NB4 (cell line): ENCODE results near the gene DNAJA3.

Experiments
- DNase-seq: peaks from one replicate; pipeline ENCODE4 v3.0.0; 2010; ENCODE audit warnings: low read depth
- H3K4me3 ChIP-seq: one replicate; pipeline ENCODE4 v1.5.1; 2011; ENCODE audit warnings: mild to moderate bottlenecking, low read depth, low read length, moderate library complexity
- MYC ChIP-seq: IDR thresholded peaks from 2 replicates; pipeline ENCODE4 v1.6.1; 2011; ENCODE audit warnings: low read depth, low read length
- POLR2A ChIP-seq: IDR thresholded peaks from 2 replicates; pipeline ENCODE4 v1.6.1; 2011; ENCODE audit warnings: mild to moderate bottlenecking; ENCODE audit not compliant: insufficient read length; ENCODE audit errors: extremely low read depth
- TF ChIP-seq, protein P1 (sequence below): IDR thresholded peaks from 2 replicates; pipeline ENCODE4 v1.6.1; 2011; ENCODE audit warnings: low read depth, low read length
- TF ChIP-seq, protein P2 (sequence below): IDR thresholded peaks from one replicate; pipeline ENCODE4 v1.5.1; 2012; ENCODE audit warnings: low read depth, low read length

The DNAJA3 gene

DNA sequence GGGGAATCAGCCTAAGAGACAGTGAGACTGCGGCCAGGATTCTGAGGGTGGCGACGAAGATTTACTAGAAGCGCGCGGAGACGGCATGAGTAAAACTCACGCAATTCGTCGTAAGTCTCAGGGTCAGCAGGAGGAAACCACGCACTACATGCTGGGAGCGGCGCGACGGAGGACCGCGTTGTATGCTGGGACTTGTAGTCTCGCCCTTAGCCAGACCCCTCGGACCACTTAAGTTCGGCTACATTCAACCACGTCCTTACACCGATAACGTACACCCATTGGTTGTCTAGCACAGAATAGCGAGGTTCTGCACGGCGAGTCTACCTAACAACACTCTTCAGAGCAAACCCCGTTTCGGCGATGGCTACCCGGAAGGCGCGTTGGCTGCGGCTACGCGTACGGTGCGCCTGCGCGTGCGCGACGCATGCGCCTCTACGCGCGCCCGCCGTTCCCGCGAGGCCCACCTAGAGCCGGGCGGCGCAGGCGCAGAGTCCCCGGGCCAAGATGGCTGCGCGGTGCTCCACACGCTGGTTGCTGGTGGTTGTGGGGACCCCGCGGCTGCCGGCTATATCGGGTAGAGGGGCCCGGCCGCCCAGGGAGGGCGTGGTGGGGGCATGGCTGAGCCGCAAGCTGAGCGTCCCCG is at the start of gene DNAJA3:
Gene DNAJA3, plus strand, starts transcription at position 491 of the 643 bp plus-strand sequence. Its CDS starts 14 bp downstream, at position 505.
- peak; percentile 96 for DNase-seq
- peak within 1 kb of the TSS; percentile 94 for H3K4me3 ChIP-seq
- TF ChIP-seq MYC (peak; percentile 89), POLR2A (peak; percentile 64)
- TF ChIP-seq, protein P1, sequence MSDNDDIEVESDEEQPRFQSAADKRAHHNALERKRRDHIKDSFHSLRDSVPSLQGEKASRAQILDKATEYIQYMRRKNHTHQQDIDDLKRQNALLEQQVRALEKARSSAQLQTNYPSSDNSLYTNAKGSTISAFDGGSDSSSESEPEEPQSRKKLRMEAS = peak; percentile 86
- TF ChIP-seq, protein P2, sequence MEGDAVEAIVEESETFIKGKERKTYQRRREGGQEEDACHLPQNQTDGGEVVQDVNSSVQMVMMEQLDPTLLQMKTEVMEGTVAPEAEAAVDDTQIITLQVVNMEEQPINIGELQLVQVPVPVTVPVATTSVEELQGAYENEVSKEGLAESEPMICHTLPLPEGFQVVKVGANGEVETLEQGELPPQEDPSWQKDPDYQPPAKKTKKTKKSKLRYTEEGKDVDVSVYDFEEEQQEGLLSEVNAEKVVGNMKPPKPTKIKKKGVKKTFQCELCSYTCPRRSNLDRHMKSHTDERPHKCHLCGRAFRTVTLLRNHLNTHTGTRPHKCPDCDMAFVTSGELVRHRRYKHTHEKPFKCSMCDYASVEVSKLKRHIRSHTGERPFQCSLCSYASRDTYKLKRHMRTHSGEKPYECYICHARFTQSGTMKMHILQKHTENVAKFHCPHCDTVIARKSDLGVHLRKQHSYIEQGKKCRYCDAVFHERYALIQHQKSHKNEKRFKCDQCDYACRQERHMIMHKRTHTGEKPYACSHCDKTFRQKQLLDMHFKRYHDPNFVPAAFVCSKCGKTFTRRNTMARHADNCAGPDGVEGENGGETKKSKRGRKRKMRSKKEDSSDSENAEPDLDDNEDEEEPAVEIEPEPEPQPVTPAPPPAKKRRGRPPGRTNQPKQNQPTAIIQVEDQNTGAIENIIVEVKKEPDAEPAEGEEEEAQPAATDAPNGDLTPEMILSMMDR = no peak

DNA sequence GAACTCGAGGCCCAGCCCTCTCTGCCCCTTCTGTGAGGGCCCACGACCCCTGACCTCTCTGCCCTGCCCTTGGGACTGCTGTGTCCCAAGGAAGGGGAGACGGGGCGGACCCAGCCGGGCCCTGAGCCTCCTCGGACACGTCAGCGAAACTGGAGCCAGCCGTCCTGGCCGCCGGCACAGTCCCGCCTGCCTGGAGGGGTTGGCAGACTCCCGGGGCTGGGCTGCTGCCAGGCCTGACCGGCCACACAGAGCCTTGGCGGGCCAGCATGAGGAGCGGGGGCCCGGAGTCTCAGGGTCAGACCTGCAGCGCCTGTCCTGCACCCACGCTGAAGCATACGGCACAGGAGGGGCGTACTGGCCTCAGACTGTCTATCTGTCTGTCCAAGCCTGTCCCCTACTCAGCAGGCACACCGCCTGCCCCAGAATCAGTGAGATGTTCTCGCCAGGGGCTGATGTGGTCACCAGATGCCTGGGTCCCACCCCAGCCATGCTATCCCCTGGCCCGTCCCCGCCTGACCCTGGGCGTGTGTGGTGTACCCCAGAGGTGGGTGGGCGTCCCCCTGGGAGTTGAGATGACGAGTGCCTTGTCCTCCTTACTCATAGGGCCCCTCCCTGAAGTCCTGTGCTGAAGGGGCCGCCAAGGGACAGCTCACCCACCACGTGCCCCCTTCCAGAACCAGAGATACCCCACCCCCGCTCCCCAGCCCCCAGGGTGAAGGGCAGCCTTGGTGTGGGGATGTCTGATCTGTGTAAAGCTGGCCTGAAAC is 49.4 kb upstream of the DNAJA3 start:
- TF ChIP-seq POLR2A = no peak
- TF ChIP-seq MYC = no peak
- TF ChIP-seq, protein P1 = no peak
- TF ChIP-seq, protein P2 = no peak
- no peak overlapping the region for H3K4me3 ChIP-seq
- no peak for DNase-seq

DNA sequence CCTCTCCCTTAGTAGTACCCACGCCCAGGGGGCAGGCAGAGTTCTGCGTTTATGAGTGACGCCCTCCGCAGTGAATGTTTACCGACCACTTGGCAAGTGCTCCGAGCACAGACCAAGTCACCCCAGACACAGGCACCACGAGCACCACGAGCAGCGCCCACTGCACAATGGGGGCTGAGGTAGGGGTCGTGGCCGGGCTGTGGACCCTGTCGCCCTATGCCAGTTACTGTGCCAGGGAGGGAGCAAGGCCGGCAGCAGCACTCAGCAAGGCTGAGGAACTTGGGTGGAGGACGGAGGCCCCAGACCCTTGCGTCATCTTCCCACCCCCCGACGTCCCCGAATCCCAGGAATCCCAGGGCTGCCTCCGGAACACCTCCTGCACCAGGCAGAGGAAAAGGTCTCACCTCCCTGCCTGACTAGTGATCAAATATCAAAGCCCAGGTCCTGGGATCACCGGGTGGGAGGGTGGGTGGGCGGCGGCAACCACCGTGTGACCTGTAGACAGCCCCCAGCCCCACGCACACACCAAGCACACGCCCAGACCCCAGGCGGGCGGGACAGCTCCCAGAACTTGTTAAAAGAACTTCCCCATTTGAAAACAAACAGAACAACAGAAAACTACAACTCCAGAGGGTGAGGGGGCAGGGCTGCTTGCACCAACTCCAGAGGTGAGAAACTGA is 48.6 kb upstream of the DNAJA3 start:
- TF ChIP-seq POLR2A (no peak), MYC (no peak)
- TF ChIP-seq, protein P2 = no peak
- TF ChIP-seq, protein P1 = no peak
- DNase-seq = no peak
- no peak overlapping the region for H3K4me3 ChIP-seq

DNA sequence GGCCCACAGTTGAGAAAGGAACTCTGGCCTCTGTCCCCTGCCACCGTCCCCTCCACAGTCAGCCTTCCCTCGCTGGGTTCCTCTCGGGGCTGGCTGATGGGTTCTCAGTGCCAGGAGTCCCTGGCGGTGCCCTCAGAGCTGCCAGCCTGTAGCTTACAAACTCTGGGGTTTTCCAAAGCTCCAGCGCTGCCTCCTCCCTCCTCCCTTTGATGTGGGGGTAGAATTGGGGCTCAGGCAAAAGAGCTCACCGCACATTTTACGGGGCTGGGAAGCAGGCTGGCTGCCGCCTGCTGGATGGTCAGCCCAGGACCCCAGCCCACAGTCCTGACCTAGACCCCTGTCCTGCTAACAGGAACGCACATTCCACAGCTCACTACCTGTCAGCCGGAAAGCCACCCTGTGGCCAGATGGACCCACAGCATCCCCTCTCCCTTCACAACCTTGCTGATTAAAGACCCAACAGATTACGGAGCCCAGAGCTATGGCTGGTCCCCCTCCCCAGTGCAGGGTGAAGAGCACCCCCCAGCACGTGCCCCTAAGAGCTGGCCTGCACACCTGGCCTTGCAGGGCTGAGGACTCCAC is 48.0 kb upstream of the DNAJA3 start:
- DNase-seq = no peak

DNA sequence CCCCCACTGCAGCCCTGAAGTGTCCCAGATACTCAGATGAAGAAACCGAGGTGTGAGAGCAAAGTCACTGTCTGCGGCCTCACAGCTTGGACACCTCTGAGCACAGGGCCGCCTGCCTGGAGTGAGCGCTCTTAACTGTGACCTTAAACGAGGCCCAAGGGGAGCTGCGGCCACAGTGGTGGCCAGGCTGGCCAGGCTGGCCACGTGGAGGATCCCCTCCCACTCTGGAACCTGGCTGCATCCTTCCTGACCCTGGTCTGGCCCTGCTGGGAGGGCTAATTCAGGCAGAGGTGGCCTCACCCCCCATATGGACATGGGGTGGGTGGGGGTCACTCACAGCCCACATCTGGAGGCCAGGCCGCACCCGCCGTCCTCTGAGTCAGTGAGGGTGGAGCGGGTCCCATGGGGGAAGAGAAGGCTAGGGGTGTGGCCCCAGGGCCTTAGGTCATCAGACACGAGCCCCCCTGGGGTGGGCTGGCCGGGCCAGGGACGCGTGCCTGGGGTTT is 47.5 kb upstream of the DNAJA3 start:
- DNase-seq = no peak
- TF ChIP-seq, protein P2 = no peak
- TF ChIP-seq POLR2A (no peak), MYC (no peak)
- TF ChIP-seq, protein P1 = no peak
- H3K4me3 ChIP-seq = no peak overlapping the region

More for the DNA sequence above, 48.0 kb upstream of the DNAJA3 start:
- TF ChIP-seq POLR2A = no peak
- TF ChIP-seq, protein P2 = peak; percentile 9
- no peak overlapping the region for H3K4me3 ChIP-seq
